Vagina (tissue), 2 donors: ENCODE results near the gene CCT4.

Experiments
- CTCF ChIP-seq, 3 experiments: fragments of 450-650 bp in 2 of 3; fragments of 200-600 bp in 1 of 3; sonication (generic) in 1 of 3; IDR thresholded peaks; one replicate each; pipeline ENCODE4 v1.5.1; 2017 to 2019; ENCODE audit warnings: antibody characterized with exemption in 3 of 3, mild to moderate bottlenecking in 2 of 3, moderate library complexity in 2 of 3
- POLR2A ChIP-seq, 2 donors: fragments of 450-650 bp; IDR thresholded peaks; one replicate each; pipeline ENCODE4 v1.6.1; 2017; ENCODE audit warnings: antibody characterized with exemption in 2 of 2, mild to moderate bottlenecking in 2 of 2, moderate library complexity in 2 of 2
- POLR2AphosphoS5 ChIP-seq, 2 donors: sonication (generic); formaldehyde crosslinking; IDR thresholded peaks; one replicate each; pipeline ENCODE4 v1.9.0; 2017; ENCODE audit warnings: antibody characterized with exemption in 2 of 2, mild to moderate bottlenecking in 2 of 2, low read depth in 1 of 2; ENCODE audit not compliant: insufficient read depth in 1 of 2

GRCh38 chr2:61928826-61929461 is 40.5 kb upstream of the CCT4 start:
- TF ChIP-seq CTCF (IDR thresholded peaks at IDR 0.05) (no peak), POLR2A (IDR thresholded peaks at IDR 0.05) (no peak), POLR2AphosphoS5 (IDR thresholded peaks at IDR 0.05; ENCODE audit: insufficient read depth in 1 of 2, low read depth in 1 of 2) (no peak)
